Natural killer cell (primary cell): ENCODE results near the gene RAB6D. TPM values are rescaled to one million over a fixed set of nuclear protein-coding genes. Genes with fewer than 3 reads are reported as not detected.
A peak's percentile ranks its signal among the peaks of the same experiment; 100 is the strongest.
"Not testable (repeated sequence)": the region's sequence is repeated elsewhere in the genome, so short reads cannot be mapped to it uniquely, and the experiment has no call there.

Source experiments
- ATAC-seq, 3 donors: fragments of 150-1000 bp in 2 of 3; fragments of 200-7000 bp in 1 of 3; cut with Tn5 transposase; 1 replicate in 1 of 3; 2 replicates in 2 of 3; pipeline ENCODE4 v1.10.0; 2021; ENCODE audit warnings: mild to moderate bottlenecking in 2 of 3, moderate library complexity in 2 of 3
- DNase-seq, 2 donors: peaks; one replicate each; pipeline versions ENCODE4 v3.0.0 to v3.0.0-alpha.2; 2013 to 2021; ENCODE audit warnings: mixed read lengths in 1 of 2
- H3K27ac ChIP-seq: one replicate; pipeline ENCODE4 v1.5.1; 2013; ENCODE audit warnings: mild to moderate bottlenecking, low read length
- H3K27me3 ChIP-seq: one replicate; pipeline ENCODE4 v1.6.1; 2013; ENCODE audit warnings: low read length; ENCODE audit not compliant: control insufficient read depth, insufficient read depth
- H3K36me3 ChIP-seq: one replicate; pipeline ENCODE4 v1.6.1; 2013; ENCODE audit warnings: low read length; ENCODE audit not compliant: control insufficient read depth, insufficient read depth
- H3K4me1 ChIP-seq: one replicate; pipeline ENCODE4 v1.6.1; 2013; ENCODE audit warnings: low read length; ENCODE audit not compliant: control insufficient read depth, insufficient read depth
- H3K4me3 ChIP-seq: one replicate; pipeline ENCODE4 v1.5.1; 2013; ENCODE audit warnings: low read length
- H3K9me3 ChIP-seq: one replicate; pipeline ENCODE4 v1.6.1; 2013; ENCODE audit warnings: low read length; ENCODE audit not compliant: control insufficient read depth, insufficient read depth
- H3K27ac Mint-ChIP-seq, 2 donors: one replicate each; pipeline ENCODE4 v1.8.0; 2022; ENCODE audit warnings: mild to moderate bottlenecking in 2 of 2, mixed read lengths in 2 of 2, moderate library complexity in 1 of 2
- H3K27me3 Mint-ChIP-seq, 2 donors: one replicate each; pipeline ENCODE4 v1.8.0; 2022; ENCODE audit warnings: low read depth in 2 of 2, mixed read lengths in 2 of 2
- H3K36me3 Mint-ChIP-seq: one replicate; pipeline ENCODE4 v1.8.0; 2022; ENCODE audit warnings: mixed read lengths
- H3K4me1 Mint-ChIP-seq, 2 donors: one replicate each; pipeline ENCODE4 v1.8.0; 2022; ENCODE audit warnings: mixed read lengths in 2 of 2
- H3K4me3 Mint-ChIP-seq: one replicate; pipeline ENCODE4 v1.8.0; 2022; ENCODE audit warnings: mild to moderate bottlenecking, moderate library complexity, mixed read lengths
- H3K9me3 Mint-ChIP-seq, 2 donors: one replicate each; pipeline ENCODE4 v1.8.0; 2022; ENCODE audit warnings: mixed read lengths in 2 of 2
- CTCF ChIP-seq: fragments of 200-600 bp; IDR thresholded peaks from one replicate; pipeline ENCODE4 v1.8.0; 2022; ENCODE audit warnings: antibody characterized with exemption
- whole genome bisulfite sequencing: methylation state at CpG from one replicate; pipeline ENCODE4 v1.1.7; 2013; ENCODE audit warnings: missing lambda C conversion rate; ENCODE audit not compliant: insufficient coverage; 5-methylcytosine and 5-hydroxymethylcytosine counted together
- intact Hi-C: fragments of 100-400 bp; cut with micrococcal nuclease; formaldehyde crosslinking; loops from one replicate; pipeline ENCODE4 v1.14.2; 2022
- total RNA-seq, 4 donors: library from RNA; stranded (reverse); fragments of 120-200 nt in 1 of 4; gene quantifications; one replicate each; pipeline versions ENCODE4 v1.2.3 to v1.2.4, GENCODE V29; 2013 to 2022

RAB6D gene
- not detected for total RNA-seq
- 0.05 TPM for total RNA-seq (2013)

GRCh38 chr2:131363703-131364186, at the start of gene RAB6D:
TSS of gene RAB6D (minus strand) at chr2:131364168. CDS start at chr2:131363720, 448 bp downstream.
- H3K9me3 Mint-ChIP-seq, H3K27me3 ChIP-seq, H3K36me3 ChIP-seq, H3K4me1 ChIP-seq, intact Hi-C loops, H3K4me3 Mint-ChIP-seq, H3K4me1 Mint-ChIP-seq, H3K9me3 ChIP-seq, H3K27ac ChIP-seq, H3K4me3 ChIP-seq, H3K36me3 Mint-ChIP-seq, DNase-seq, H3K27ac Mint-ChIP-seq: not testable (repeated sequence)
- H3K27me3 Mint-ChIP-seq = peaks cover 28 to 49% of the 10 kb centered on the region in 2 donors
- WGBS = 3% methylated on average over 45 of the region's 50 CpGs
- peak in 2 of 3 donors; percentile 37 to 46 for ATAC-seq

GRCh38 chr2:131413148-131413747, 49.3 kb upstream of the RAB6D start:
- WGBS = 4% methylated on average over 7 of the region's 7 CpGs
- Mint-ChIP-seq H3K4me1 (peaks cover 0 to 5% of the 10 kb centered on the region in 2 donors), H3K36me3 (no peaks in the 10 kb centered on the region), H3K4me3 (no peak overlapping the region), H3K9me3 (no peaks in the 10 kb centered on the region), H3K27ac (no peak overlapping the region), H3K27me3 (peaks cover 22 to 40% of the 10 kb centered on the region in 2 donors)
- peak; percentile 87 for TF ChIP-seq CTCF
- no peaks in the 10 kb centered on the region for H3K27me3 ChIP-seq
- H3K9me3 ChIP-seq = no peaks in the 10 kb centered on the region
- ATAC-seq (peak; percentile 58 to 73 (median 71)), DNase-seq (peak in 1 of 2 donors; percentile 68)
- H3K27ac ChIP-seq = no peak overlapping the region
- H3K36me3 ChIP-seq = no peaks in the 10 kb centered on the region
- H3K4me1 ChIP-seq = no peaks in the 10 kb centered on the region
- intact Hi-C loops = loop anchor here (2.0 kb wide), 1 partner anchor 260 kb away; no protein-coding TSS in a partner anchor
- H3K4me3 ChIP-seq = no peak overlapping the region

GRCh38 chr2:131410173-131410572, 46.2 kb upstream of the RAB6D start:
- intact Hi-C loops = no loop called here
- H3K36me3 ChIP-seq = no peaks in the 10 kb centered on the region
- H3K9me3 ChIP-seq = no peaks in the 10 kb centered on the region
- DNase-seq (no peak), ATAC-seq (no peak)
- H3K27me3 ChIP-seq = no peaks in the 10 kb centered on the region
- WGBS = no CpG with 5 or more reads among the region's 2 CpGs
- H3K4me3 ChIP-seq = no peak overlapping the region
- H3K4me1 Mint-ChIP-seq = peaks cover 0 to 5% of the 10 kb centered on the region in 2 donors
- TF ChIP-seq CTCF = no peak
- H3K36me3 Mint-ChIP-seq = no peaks in the 10 kb centered on the region
- no peak overlapping the region for H3K4me3 Mint-ChIP-seq
- no peak overlapping the region for H3K27ac Mint-ChIP-seq
- no peaks in the 10 kb centered on the region for H3K4me1 ChIP-seq
- no peaks in the 10 kb centered on the region for H3K9me3 Mint-ChIP-seq
- no peak overlapping the region for H3K27ac ChIP-seq
- H3K27me3 Mint-ChIP-seq = peaks cover 19 to 35% of the 10 kb centered on the region in 2 donors

GRCh38 chr2:131408778-131409177, 44.8 kb upstream of the RAB6D start:
- no peaks in the 10 kb centered on the region for H3K9me3 Mint-ChIP-seq
- Histone ChIP-seq H3K4me3 (no peak overlapping the region), H3K4me1 (no peaks in the 10 kb centered on the region), H3K9me3 (no peaks in the 10 kb centered on the region), H3K36me3 (no peaks in the 10 kb centered on the region), H3K27ac (no peak overlapping the region), H3K27me3 (no peaks in the 10 kb centered on the region)
- no peak for TF ChIP-seq CTCF
- H3K36me3 Mint-ChIP-seq = no peaks in the 10 kb centered on the region
- intact Hi-C loops = no loop called here
- DNase-seq = no peak
- no peak for ATAC-seq
- H3K27ac Mint-ChIP-seq = no peak overlapping the region
- H3K4me1 Mint-ChIP-seq = peaks cover 0 to 5% of the 10 kb centered on the region in 2 donors
- H3K4me3 Mint-ChIP-seq = no peak overlapping the region
- peaks cover 19 to 39% of the 10 kb centered on the region in 2 donors for H3K27me3 Mint-ChIP-seq
